HG03039 (cell line): Measurements from ENCODE around the gene ITFG2.

Experiments
- ATAC-seq: cut with Tn5 transposase; IDR thresholded peaks from one replicate; pipeline ENCODE4 v1.9.1; 2021; ENCODE audit warnings: mild to moderate bottlenecking, moderate library complexity; ENCODE audit not compliant: unreplicated experiment

The ITFG2 gene

GRCh38 chr12:2794736-2795289 lies 17.7 kb upstream of the ITFG2 start, which contains the start of gene FKBP4:
TSS of gene FKBP4 (plus strand) at chr12:2794970. CDS start at chr12:2795140, 170 bp downstream.
- ATAC-seq, result peak; percentile 67

- peak; percentile 63 for ATAC-seq
Measured at GRCh38 chr12:2795291-2796186, 16.9 kb upstream of the ITFG2 start.

GRCh38 chr12:2796187-2796666 lies 16.2 kb upstream of the ITFG2 start:
- ATAC-seq, result no peak

GRCh38 chr12:2797721-2798418 lies 14.6 kb upstream of the ITFG2 start:
- ATAC-seq, result no peak

- ATAC-seq, result no peak
Measured at GRCh38 chr12:2800046-2800570, 12.4 kb upstream of the ITFG2 start.

- ATAC-seq, result no peak
Measured at GRCh38 chr12:2801044-2801783, 11.3 kb upstream of the ITFG2 start.

- ATAC-seq, result no peak
Measured at GRCh38 chr12:2803635-2804392, 8.7 kb upstream of the ITFG2 start.

- ATAC-seq, result no peak
Measured at GRCh38 chr12:2804393-2805142, 7.9 kb upstream of the ITFG2 start.

GRCh38 chr12:2805143-2805520 lies 7.3 kb upstream of the ITFG2 start:
- no peak for ATAC-seq

GRCh38 chr12:2806700-2807099 lies 5.8 kb upstream of the ITFG2 start:
- no peak for ATAC-seq

- no peak for ATAC-seq
Measured at GRCh38 chr12:2811801-2812200, 667 bp upstream of the ITFG2 start.

- no peak for ATAC-seq
Measured at GRCh38 chr12:2813214-2814185, 1.0 kb downstream of the ITFG2 start.

- ATAC-seq, result no peak
Measured at GRCh38 chr12:2819810-2820209, 7.3 kb downstream of the ITFG2 start.

- ATAC-seq, result no peak
Measured at GRCh38 chr12:2820432-2820831, 8.0 kb downstream of the ITFG2 start.

GRCh38 chr12:2823483-2823882 lies 11.0 kb downstream of the ITFG2 start:
- no peak for ATAC-seq

GRCh38 chr12:2824541-2824940 lies 12.1 kb downstream of the ITFG2 start:
- no peak for ATAC-seq

GRCh38 chr12:2825132-2825531 lies 12.7 kb downstream of the ITFG2 start:
- no peak for ATAC-seq

GRCh38 chr12:2826036-2826435 lies 13.6 kb downstream of the ITFG2 start:
- no peak for ATAC-seq
